ENCODE data around the gene ZFYVE26. TPM values are rescaled to one million over a fixed set of nuclear protein-coding genes. Genes with fewer than 3 reads are reported as not detected.

ZFYVE26 gene
- total RNA-seq, 2 experiments from 2014 or later, result 20.5 to 23.2 TPM

DNA sequence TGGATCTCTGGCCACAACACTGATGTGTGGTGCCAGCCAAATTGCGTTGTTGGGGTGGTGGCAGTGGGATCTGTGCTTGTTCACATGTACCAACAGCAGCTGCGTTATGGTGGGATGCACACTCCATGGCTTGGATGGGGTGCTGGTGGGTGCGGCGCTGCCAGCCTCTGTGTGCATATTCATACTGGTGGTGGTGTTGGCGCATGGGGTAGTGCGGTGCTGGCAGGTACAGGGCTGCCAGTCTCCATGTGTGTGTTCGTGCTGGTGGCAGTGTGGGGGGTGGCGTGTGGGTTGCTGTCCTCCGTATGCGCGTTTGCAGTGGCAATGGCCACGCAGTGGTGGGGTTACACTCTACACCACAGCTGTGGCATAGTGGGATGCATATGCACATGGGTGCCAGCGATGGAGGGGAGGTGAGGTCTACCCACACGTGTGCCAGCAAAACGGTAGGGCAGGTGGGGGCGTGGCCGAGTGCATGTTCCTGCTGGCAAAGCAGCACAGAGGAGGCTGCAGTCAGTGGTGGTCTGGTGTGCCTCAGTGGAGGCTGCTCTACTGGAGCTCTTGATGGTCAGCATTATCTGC, 29.7 kb upstream of the ZFYVE26 start:
- peaks cover 0 to 21% of the 10 kb centered on the region in 2 experiments for H3K9me3 ChIP-seq (ENCODE audit: control insufficient read depth in 1 of 2, insufficient read depth in 1 of 2, low read length in 2 of 2)
- no peaks in the 10 kb centered on the region for H3K36me3 ChIP-seq (ENCODE audit: insufficient read depth, low read length)
- ChIA-PET CTCF (no interaction called here), POLR2A (no interaction called here)
- no peak overlapping the region for H3K27ac Mint-ChIP-seq
- H3K27me3 ChIP-seq (ENCODE audit: control insufficient read depth in 1 of 2, insufficient read depth in 2 of 2, low read length in 2 of 2), result no peaks in the 10 kb centered on the region
- DNase-seq (no peak), ATAC-seq (ENCODE audit: poor library complexity) (no peak)
- H3K4me1 Mint-ChIP-seq (ENCODE audit: low read depth), result peaks cover 16% of the 10 kb centered on the region
- H3K27ac ChIP-seq (ENCODE audit: low read depth in 1 of 2, low read length in 2 of 2), result no peak overlapping the region
- H3K4me1 ChIP-seq (ENCODE audit: insufficient read depth, low read length), result no peaks in the 10 kb centered on the region
- peaks cover 49% of the 10 kb centered on the region for H3K36me3 Mint-ChIP-seq (ENCODE audit: low read depth)
- H3K9me3 Mint-ChIP-seq, result peaks cover 11% of the 10 kb centered on the region
- H3K4me3 Mint-ChIP-seq, result no peak overlapping the region
- intact Hi-C loops (cut with DNase I, micrococcal nuclease), result no loop called here
- no peaks in the 10 kb centered on the region for H3K27me3 Mint-ChIP-seq
- TF ChIP-seq, protein P1, sequence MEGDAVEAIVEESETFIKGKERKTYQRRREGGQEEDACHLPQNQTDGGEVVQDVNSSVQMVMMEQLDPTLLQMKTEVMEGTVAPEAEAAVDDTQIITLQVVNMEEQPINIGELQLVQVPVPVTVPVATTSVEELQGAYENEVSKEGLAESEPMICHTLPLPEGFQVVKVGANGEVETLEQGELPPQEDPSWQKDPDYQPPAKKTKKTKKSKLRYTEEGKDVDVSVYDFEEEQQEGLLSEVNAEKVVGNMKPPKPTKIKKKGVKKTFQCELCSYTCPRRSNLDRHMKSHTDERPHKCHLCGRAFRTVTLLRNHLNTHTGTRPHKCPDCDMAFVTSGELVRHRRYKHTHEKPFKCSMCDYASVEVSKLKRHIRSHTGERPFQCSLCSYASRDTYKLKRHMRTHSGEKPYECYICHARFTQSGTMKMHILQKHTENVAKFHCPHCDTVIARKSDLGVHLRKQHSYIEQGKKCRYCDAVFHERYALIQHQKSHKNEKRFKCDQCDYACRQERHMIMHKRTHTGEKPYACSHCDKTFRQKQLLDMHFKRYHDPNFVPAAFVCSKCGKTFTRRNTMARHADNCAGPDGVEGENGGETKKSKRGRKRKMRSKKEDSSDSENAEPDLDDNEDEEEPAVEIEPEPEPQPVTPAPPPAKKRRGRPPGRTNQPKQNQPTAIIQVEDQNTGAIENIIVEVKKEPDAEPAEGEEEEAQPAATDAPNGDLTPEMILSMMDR (IDR thresholded peaks at IDR 0.05), result no peak
- H3K4me3 ChIP-seq (ENCODE audit: low read length), result no peak overlapping the region

DNA sequence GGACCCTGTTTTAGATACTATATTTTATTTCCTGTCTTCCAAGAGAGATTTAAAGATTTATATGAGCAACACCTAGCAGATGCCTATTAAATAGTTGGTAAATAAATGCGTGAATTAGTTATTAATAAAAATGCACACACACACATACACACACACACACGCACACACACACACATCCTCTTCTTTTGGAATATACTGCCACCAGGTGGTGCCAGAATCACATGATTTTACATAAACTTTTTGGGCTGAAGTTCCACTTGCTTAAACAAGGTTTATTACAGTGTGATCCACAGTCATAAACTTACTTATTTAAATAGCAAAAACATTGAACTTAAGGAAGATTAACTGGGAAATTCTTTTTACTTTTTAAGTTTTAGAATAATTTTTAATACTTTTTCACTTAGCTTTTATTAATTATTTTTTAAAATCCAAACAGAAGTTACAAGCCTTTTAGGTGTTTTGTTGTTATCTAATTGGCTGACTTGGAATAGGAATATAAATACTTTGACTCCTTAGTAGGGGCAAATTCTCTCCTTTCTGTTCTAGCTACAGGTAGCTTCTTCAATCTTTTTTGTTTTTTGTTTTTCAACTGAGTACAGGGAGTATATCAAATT, 20.7 kb upstream of the ZFYVE26 start:
- TF ChIP-seq, protein P1 (IDR thresholded peaks at IDR 0.05), result peak; percentile 66
- ATAC-seq (ENCODE audit: poor library complexity) (peak; percentile 63), DNase-seq (peak in 13 of 14 experiments; percentile 18 to 85 (median 40))
- Histone ChIP-seq H3K4me3 (ENCODE audit: low read length) (no peak overlapping the region), H3K36me3 (ENCODE audit: insufficient read depth, low read length) (peaks cover 5% of the 10 kb centered on the region), H3K27me3 (ENCODE audit: control insufficient read depth in 1 of 2, insufficient read depth in 2 of 2, low read length in 2 of 2) (no peaks in the 10 kb centered on the region), H3K9me3 (ENCODE audit: control insufficient read depth in 1 of 2, insufficient read depth in 1 of 2, low read length in 2 of 2) (no peaks in the 10 kb centered on the region), H3K27ac (ENCODE audit: low read depth in 1 of 2, low read length in 2 of 2) (no peak overlapping the region), H3K4me1 (ENCODE audit: insufficient read depth, low read length) (no peaks in the 10 kb centered on the region)
- POLR2A ChIA-PET, result no interaction called here
- H3K4me1 Mint-ChIP-seq (ENCODE audit: low read depth), result peaks cover 7% of the 10 kb centered on the region
- H3K27me3 Mint-ChIP-seq, result no peaks in the 10 kb centered on the region
- H3K4me3 Mint-ChIP-seq, result no peak overlapping the region
- H3K27ac Mint-ChIP-seq, result no peak overlapping the region
- H3K36me3 Mint-ChIP-seq (ENCODE audit: low read depth), result peaks cover 22% of the 10 kb centered on the region
- CTCF ChIA-PET, result interaction anchor here (0.6 to 1.1 kb wide), 3 partner anchors 17 to 976 kb away, joined by 3 to 4 read pairs (median 3); no protein-coding TSS in a partner anchor
- no peaks in the 10 kb centered on the region for H3K9me3 Mint-ChIP-seq
- intact Hi-C loops (cut with DNase I, micrococcal nuclease), result loop anchor here (2.0 kb wide), 2 partner anchors 980 to 1008 kb away; no protein-coding TSS in a partner anchor

DNA sequence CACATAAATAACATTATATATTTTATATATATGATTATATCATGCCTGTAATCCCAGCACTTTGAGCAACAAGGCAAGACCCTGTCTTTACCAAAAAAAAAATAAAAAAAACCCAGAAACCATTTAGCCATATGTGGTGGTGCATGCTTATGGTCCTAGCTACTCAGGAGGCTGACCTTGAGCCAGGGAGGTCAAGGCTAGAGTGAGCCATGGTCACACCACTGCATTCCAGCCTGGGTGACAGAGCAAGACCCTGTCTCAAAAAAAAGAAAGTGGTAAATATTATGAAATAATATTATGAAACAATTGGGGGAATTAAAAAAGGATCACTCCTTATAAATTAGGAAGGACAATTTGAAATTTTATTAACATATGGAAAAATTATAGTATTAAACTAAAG, 19.2 kb upstream of the ZFYVE26 start:
- Mint-ChIP-seq H3K27me3 (no peaks in the 10 kb centered on the region), H3K36me3 (ENCODE audit: low read depth) (peaks cover 19% of the 10 kb centered on the region), H3K4me3 (no peak overlapping the region), H3K27ac (no peak overlapping the region), H3K9me3 (no peaks in the 10 kb centered on the region), H3K4me1 (ENCODE audit: low read depth) (no peaks in the 10 kb centered on the region)
- no peak overlapping the region for H3K27ac ChIP-seq (ENCODE audit: low read depth in 1 of 2, low read length in 2 of 2)
- H3K4me3 ChIP-seq (ENCODE audit: low read length), result no peak overlapping the region
- intact Hi-C loops (cut with DNase I, micrococcal nuclease), result loop anchor here in 1 of 2 experiments (2.0 kb wide), 1 partner anchor 983 kb away; no protein-coding TSS in a partner anchor
- TF ChIP-seq, protein P1 (IDR thresholded peaks at IDR 0.05), result no peak
- H3K9me3 ChIP-seq (ENCODE audit: control insufficient read depth in 1 of 2, insufficient read depth in 1 of 2, low read length in 2 of 2), result no peaks in the 10 kb centered on the region
- H3K4me1 ChIP-seq (ENCODE audit: insufficient read depth, low read length), result no peaks in the 10 kb centered on the region
- peaks cover 5% of the 10 kb centered on the region for H3K36me3 ChIP-seq (ENCODE audit: insufficient read depth, low read length)
- ChIA-PET CTCF (interaction anchor here (1.2 kb wide), 1 partner anchor 1008 kb away, joined by 4 read pairs; no protein-coding TSS in a partner anchor), POLR2A (no interaction called here)
- no peak for DNase-seq
- no peak for ATAC-seq (ENCODE audit: poor library complexity)
- no peaks in the 10 kb centered on the region for H3K27me3 ChIP-seq (ENCODE audit: control insufficient read depth in 1 of 2, insufficient read depth in 2 of 2, low read length in 2 of 2)
